A549 (cell line): ENCODE measurements around the gene XRN1. TPM values are rescaled to one million over a fixed set of nuclear protein-coding genes. Genes with fewer than 3 reads are reported as not detected.

Source experiments
- ATAC-seq, 2 experiments: fragments of 200-7000 bp in 1 of 2; fragments of >200 bp in 1 of 2; cut with Nextera tagmentation in 1 of 2; cut with Tn5 transposase in 1 of 2; 3 replicates each; pipeline versions ENCODE4 v1.8.0 to v1.9.1; 2018 to 2020; ENCODE audit warnings: mild to moderate bottlenecking in 1 of 2, moderate library complexity in 1 of 2
- CTCF ChIA-PET: fragments of 300-600 bp; sonication (Branson Sonifier 250); formaldehyde crosslinking; extraction: SDS; loops from one replicate; lab custom pipeline; 2021; ENCODE audit warnings: antibody characterized with exemption, inconsistent platforms; lab: Yijun Ruan, JAX
- POLR2A ChIA-PET: fragments of 350-600 bp; formaldehyde crosslinking; extraction: SDS; loops from one replicate; lab custom pipeline; 2021; ENCODE audit warnings: antibody characterized with exemption, inconsistent platforms; lab: Yijun Ruan, JAX
- DNase-seq, 2 experiments: peaks; one replicate each; pipeline versions ENCODE4 v3.0.0 to v3.0.0-alpha.2; 2011 to 2016; ENCODE audit warnings: low read depth in 1 of 2, low spot score in 1 of 2
- FAIRE-seq: peaks from 2 replicates; lab custom pipeline; 2011; peaks lifted over from hg19 to GRCh38; lab: Jason Lieb, UNC
- H3K27ac ChIP-seq, 2 experiments: fragments of >200 bp; sonication (Bioruptor Twin); formaldehyde crosslinking; 3 replicates each; pipeline ENCODE4 v1.5.1; 2016 to 2017
- H3K4me1 ChIP-seq: fragments of >200 bp; sonication (Bioruptor Twin); formaldehyde crosslinking; 3 replicates; pipeline ENCODE4 v1.6.1; 2016
- H3K4me2 ChIP-seq: fragments of >200 bp; sonication (Bioruptor Twin); formaldehyde crosslinking; 3 replicates; pipeline ENCODE4 v1.6.1; 2016
- H3K4me3 ChIP-seq: fragments of >200 bp; sonication (Bioruptor Twin); formaldehyde crosslinking; 3 replicates; pipeline ENCODE4 v1.5.1; 2016
- H3K9me3 ChIP-seq: fragments of >200 bp; sonication (Bioruptor Twin); formaldehyde crosslinking; 3 replicates; pipeline ENCODE4 v1.6.1; 2016
- CHD2 ChIP-seq: fragments of 150-350 bp; IDR thresholded peaks from 2 replicates; pipeline ENCODE4 v1.6.1; 2014; ENCODE audit warnings: low read length; ENCODE audit not compliant: partially characterized antibody
- CHD4 ChIP-seq: fragments of 200-600 bp; sonication (generic); IDR thresholded peaks from 2 replicates; pipeline ENCODE4 v1.6.1; 2016; ENCODE audit warnings: antibody characterized with exemption, mild to moderate bottlenecking, borderline replicate concordance
- CTCF ChIP-seq: fragments of >200 bp; sonication (Bioruptor Twin); formaldehyde crosslinking; IDR thresholded peaks from 3 replicates; pipeline ENCODE4 v1.5.1; 2016
- E2F6 ChIP-seq: IDR thresholded peaks from 2 replicates; pipeline ENCODE4 v1.6.1; 2012; ENCODE audit warnings: low read depth, borderline replicate concordance
- FOSB ChIP-seq: fragments of 250-450 bp; sonication (Bioruptor Pico); IDR thresholded peaks from 2 replicates; pipeline ENCODE4 v1.5.0; 2020; ENCODE audit warnings: mild to moderate bottlenecking, moderate library complexity
- FOXS1 ChIP-seq: fragments of 250-450 bp; sonication (Bioruptor Pico); IDR thresholded peaks from 2 replicates; pipeline ENCODE4 v1.5.0; 2020; ENCODE audit warnings: mild to moderate bottlenecking, moderate library complexity
- HES2 ChIP-seq: fragments of >200 bp; sonication (Bioruptor Twin); formaldehyde crosslinking; IDR thresholded peaks from 2 replicates; pipeline ENCODE4 v1.6.1; 2016
- HMGXB4 ChIP-seq: fragments of 250-450 bp; sonication (Bioruptor Pico); IDR thresholded peaks from 2 replicates; pipeline ENCODE4 v1.5.0; 2021; ENCODE audit warnings: mild to moderate bottlenecking, moderate library complexity, borderline replicate concordance
- HOXA7 ChIP-seq: fragments of 250-450 bp; sonication (Bioruptor Pico); IDR thresholded peaks from 2 replicates; pipeline ENCODE4 v1.5.0; 2020; ENCODE audit warnings: mild to moderate bottlenecking, moderate library complexity
- HOXB13 ChIP-seq: fragments of 250-450 bp; sonication (Bioruptor Pico); IDR thresholded peaks from 2 replicates; pipeline ENCODE4 v1.5.0; 2020; ENCODE audit warnings: low read depth, mild to moderate bottlenecking, moderate library complexity
- JUNB ChIP-seq: fragments of >200 bp; sonication (Bioruptor Twin); formaldehyde crosslinking; IDR thresholded peaks from 2 replicates; pipeline ENCODE4 v1.6.1; 2016
- KDM1A ChIP-seq: fragments of 200-600 bp; sonication (generic); IDR thresholded peaks from 2 replicates; pipeline ENCODE4 v1.6.1; 2016; ENCODE audit warnings: low read depth, mild to moderate bottlenecking
- MAFK ChIP-seq: fragments of 450-650 bp; IDR thresholded peaks from 2 replicates; pipeline ENCODE4 v1.6.1; 2014; ENCODE audit not compliant: partially characterized antibody
- MAZ ChIP-seq: fragments of 150-350 bp; IDR thresholded peaks from 2 replicates; pipeline ENCODE4 v1.6.1; 2014; ENCODE audit warnings: antibody characterized with exemption, low read depth, low read length, borderline replicate concordance
- POLR2A ChIP-seq: IDR thresholded peaks from 2 replicates; pipeline ENCODE4 v1.6.1; 2012; ENCODE audit warnings: mild to moderate bottlenecking, low read length
- RCOR1 ChIP-seq: fragments of 150-350 bp; IDR thresholded peaks from 2 replicates; pipeline ENCODE4 v1.6.1; 2014; ENCODE audit warnings: antibody characterized with exemption, low read length, low read depth
- REST ChIP-seq: fragments of 200-600 bp; sonication (generic); IDR thresholded peaks from 2 replicates; pipeline ENCODE4 v1.6.1; 2016; ENCODE audit warnings: antibody characterized with exemption, mild to moderate bottlenecking, moderate library complexity
- RNF2 ChIP-seq: fragments of 200-600 bp; sonication (generic); IDR thresholded peaks from 2 replicates; pipeline ENCODE4 v1.6.1; 2016; ENCODE audit warnings: low read depth, mild to moderate bottlenecking, antibody characterized with exemption, moderate library complexity, borderline replicate concordance
- SREBF2 ChIP-seq: fragments of 450-650 bp; IDR thresholded peaks from 2 replicates; pipeline ENCODE4 v1.6.1; 2014; ENCODE audit warnings: mild to moderate bottlenecking, moderate library complexity
- TP53 ChIP-seq: fragments of 250-450 bp; sonication (Bioruptor Pico); IDR thresholded peaks from 2 replicates; pipeline ENCODE4 v1.5.0; 2021; ENCODE audit warnings: mild to moderate bottlenecking, moderate library complexity
- USF2 ChIP-seq: fragments of 450-650 bp; IDR thresholded peaks from 2 replicates; pipeline ENCODE4 v1.6.1; 2014; ENCODE audit warnings: antibody characterized with exemption
- ZC3H11A ChIP-seq: fragments of 450-650 bp; IDR thresholded peaks from 2 replicates; pipeline ENCODE4 v1.6.1; 2014; ENCODE audit warnings: antibody characterized with exemption, mild to moderate bottlenecking
- ZFP36 ChIP-seq: fragments of 450-650 bp; IDR thresholded peaks from 2 replicates; pipeline ENCODE4 v1.6.1; 2014; ENCODE audit warnings: borderline replicate concordance; ENCODE audit not compliant: partially characterized antibody
- WGBS: methylation state at CpG from one replicate; pipeline ENCODE4 v1.1.6; 2017; ENCODE audit errors: missing lambda C conversion rate; 5-methylcytosine and 5-hydroxymethylcytosine counted together
- polyA plus RNA-seq, 4 experiments: library from polyadenylated mRNA; depleted of rRNA in 3 of 4; stranded (reverse); fragments of >200 nt; fragmentation: RNase III in 1 of 4; extraction: RNeasy Plus Mini Kit Qiagen cat#74134 plus additional on column Dnase treatment in 1 of 4; gene quantifications; 2 replicates in 3 of 4; 3 replicates in 1 of 4; pipeline ENCODE4 v1.2.3, GENCODE V29; 2011 to 2017

Gene XRN1
- polyA plus RNA-seq, 2 of the 4 experiments (the other 2 are of a cell fraction), result 4.2 to 22.6 TPM

GRCh38 chr3:142356818-142357217 lies 91.0 kb downstream of the XRN1 start (continued):
- TF ChIP-seq USF2, result no peak

GRCh38 chr3:142355692-142356091 lies 92.1 kb downstream of the XRN1 start:
- TF ChIP-seq CHD4 (no peak), HMGXB4 (CRISPR knock-in tag) (no peak), RCOR1 (no peak), HOXA7 (CRISPR knock-in tag) (no peak), USF2 (no peak), HOXB13 (CRISPR knock-in tag) (no peak), FOSB (no peak), HES2 (no peak), KDM1A (no peak), JUNB (no peak), FOXS1 (no peak), E2F6 (no peak), ZFP36 (no peak), SREBF2 (no peak)
- TF ChIP-seq, all 56 proteins: peak for 0
- H3K9me3 ChIP-seq, result no peaks in the 10 kb centered on the region
- FAIRE-seq (no peak), ATAC-seq (no peak), DNase-seq (no peak)
- H3K4me1 ChIP-seq, result no peaks in the 10 kb centered on the region
- H3K4me3 ChIP-seq, result no peak overlapping the region
- no peak overlapping the region for H3K4me2 ChIP-seq
- WGBS, result 83% methylated on average over 3 of the region's 3 CpGs
- ChIA-PET POLR2A (no interaction called here), CTCF (no interaction called here)
- H3K27ac ChIP-seq, result no peak overlapping the region

- H3K4me2 ChIP-seq, result no peak overlapping the region
- DNase-seq (no peak), FAIRE-seq (no peak), ATAC-seq (no peak)
- no peaks in the 10 kb centered on the region for H3K9me3 ChIP-seq
- no peaks in the 10 kb centered on the region for H3K4me1 ChIP-seq
- 92% methylated on average over 5 of the region's 5 CpGs for WGBS
- H3K4me3 ChIP-seq, result no peak overlapping the region
- POLR2A ChIA-PET, result no interaction called here
- H3K27ac ChIP-seq, result no peak overlapping the region
- CTCF ChIA-PET, result no interaction called here
- no peak for TF ChIP-seq MAFK
- no peak for TF ChIP-seq ZC3H11A
- no peak for TF ChIP-seq POLR2A
- no peak for TF ChIP-seq TP53 (CRISPR knock-in tag)
- no peak for TF ChIP-seq HMGXB4 (CRISPR knock-in tag)
- no peak for TF ChIP-seq JUNB
- no peak for TF ChIP-seq REST
- TF ChIP-seq ZFP36, result no peak
- TF ChIP-seq MAZ, result no peak
- TF ChIP-seq HOXA7 (CRISPR knock-in tag), result no peak
- no peak for TF ChIP-seq RNF2
- no peak for TF ChIP-seq CTCF
- TF ChIP-seq CHD2, result no peak
Observed at GRCh38 chr3:142354076-142354475, 93.8 kb downstream of the XRN1 start.
